Effector memory CD4-positive, alpha-beta T cell (primary cell): ENCODE results near the gene RFWD3.
A peak's percentile ranks its signal among the peaks of the same experiment; 100 is the strongest.

Source experiments
- DNase-seq, 3 donors: peaks; one replicate each; pipeline ENCODE4 v3.0.0-alpha.2; 2020
- H3K27ac ChIP-seq: 2 replicates; pipeline ENCODE4 v1.7.0; 2013; ENCODE audit warnings: mild to moderate bottlenecking, low read length, moderate library complexity; ENCODE audit not compliant: insufficient read depth, poor library complexity, severe bottlenecking
- H3K27me3 ChIP-seq: replicated peaks from 2 replicates; pipeline ENCODE4 v1.7.0; 2013; ENCODE audit warnings: mild to moderate bottlenecking, low read length; ENCODE audit not compliant: insufficient read depth, control insufficient read depth, poor library complexity, severe bottlenecking
- H3K36me3 ChIP-seq: 2 replicates; pipeline ENCODE4 v1.7.0; 2013; ENCODE audit warnings: mild to moderate bottlenecking, low read length, moderate library complexity; ENCODE audit not compliant: control insufficient read depth, insufficient read depth
- H3K4me1 ChIP-seq: 2 replicates; pipeline ENCODE4 v1.7.0; 2013; ENCODE audit warnings: low read length, mild to moderate bottlenecking; ENCODE audit not compliant: control insufficient read depth, insufficient read depth, poor library complexity, severe bottlenecking
- H3K4me3 ChIP-seq: 2 replicates; pipeline ENCODE4 v1.7.0; 2013; ENCODE audit warnings: low read length, low read depth, mild to moderate bottlenecking; ENCODE audit not compliant: insufficient read depth, poor library complexity, severe bottlenecking
- H3K9me3 ChIP-seq: 2 replicates; pipeline ENCODE4 v1.7.0; 2013; ENCODE audit warnings: mild to moderate bottlenecking, low read length, moderate library complexity; ENCODE audit not compliant: control insufficient read depth

The RFWD3 gene

DNA sequence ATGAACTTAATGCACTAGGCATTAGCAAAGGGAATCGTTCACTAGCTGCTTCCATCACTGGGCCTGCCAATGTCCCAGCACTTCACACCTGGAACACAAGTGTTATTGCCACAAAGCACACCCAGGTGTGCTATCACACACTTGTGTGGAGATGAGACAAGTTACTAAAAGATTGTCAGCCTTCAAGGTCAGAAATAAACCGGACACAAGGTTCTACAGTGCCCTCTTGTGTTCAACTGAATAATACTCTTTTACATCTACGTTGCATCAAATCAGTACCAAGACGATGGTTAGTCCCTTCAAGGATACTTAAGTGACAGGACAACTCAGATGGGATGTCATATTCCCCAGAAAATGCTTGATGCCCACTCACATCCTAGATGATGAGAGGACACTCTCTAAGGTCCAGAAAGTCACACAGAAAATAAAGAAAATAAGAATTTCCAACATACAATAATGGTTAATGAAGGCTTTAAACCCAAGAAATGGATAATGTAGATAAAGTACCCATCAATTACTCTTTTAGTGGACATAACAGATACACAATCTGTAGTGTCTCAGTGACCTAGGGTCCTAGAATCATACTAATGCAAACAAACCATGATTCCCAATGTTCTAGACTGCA lies 43.4 kb downstream of the RFWD3 start:
- peaks cover 44% of the 10 kb centered on the region for H3K36me3 ChIP-seq
- no peak for DNase-seq

DNA sequence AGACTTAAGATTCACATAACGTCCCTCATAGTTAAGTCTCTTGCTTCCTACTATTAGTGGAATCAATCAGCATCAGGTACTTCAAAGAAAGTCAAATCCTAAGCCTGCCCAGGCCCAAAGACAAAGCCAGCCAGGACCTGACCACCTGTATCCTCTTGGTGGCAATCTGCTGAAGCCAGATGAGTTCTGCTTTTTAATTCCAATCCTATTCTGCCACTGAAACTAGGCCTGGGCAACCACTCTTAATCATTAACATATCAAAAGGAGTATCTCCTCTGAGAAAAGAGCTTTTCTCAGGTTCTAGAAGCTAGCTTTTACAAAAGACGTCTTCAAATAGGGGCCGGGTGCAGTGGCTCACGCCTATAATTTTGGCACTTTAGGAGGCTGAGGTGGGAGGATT lies 44.7 kb downstream of the RFWD3 start:
- peaks cover 31% of the 10 kb centered on the region for H3K36me3 ChIP-seq

More for the DNA sequence above, 43.4 kb downstream of the RFWD3 start:
- H3K4me1 ChIP-seq: no peaks in the 10 kb centered on the region
- no peaks in the 10 kb centered on the region for H3K9me3 ChIP-seq
- H3K4me3 ChIP-seq: no peak overlapping the region
- no peaks in the 10 kb centered on the region for H3K27me3 ChIP-seq
- no peak overlapping the region for H3K27ac ChIP-seq

DNA sequence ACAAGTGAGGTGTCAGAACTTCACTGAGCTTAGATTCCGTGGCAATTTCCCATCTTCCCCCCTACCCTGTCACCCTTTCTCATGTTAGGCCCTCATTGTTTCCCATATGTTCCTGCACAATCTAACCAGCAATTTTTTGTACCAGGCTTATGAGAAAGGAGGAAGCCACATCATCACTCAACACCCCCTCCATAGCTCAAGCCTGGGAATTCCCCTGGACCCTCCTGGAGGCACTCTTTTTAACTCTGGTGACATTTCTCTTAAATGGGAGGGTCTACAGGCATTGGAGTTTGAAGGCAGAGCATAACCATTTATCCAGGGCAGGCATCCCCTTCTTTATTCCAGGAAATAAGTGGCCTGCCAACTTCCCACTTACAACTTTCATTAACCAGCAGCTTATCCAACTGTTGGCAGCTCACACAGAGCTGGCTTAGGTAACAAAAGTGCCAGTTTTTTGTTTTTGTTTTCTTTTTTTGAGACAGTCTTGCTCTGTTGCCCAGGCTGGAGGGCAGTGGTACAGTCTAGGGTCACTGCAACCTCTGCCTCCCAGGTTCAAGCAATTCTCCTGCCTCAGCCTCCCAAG lies 49.4 kb downstream of the RFWD3 start:
- Histone ChIP-seq H3K27me3 (no peaks in the 10 kb centered on the region), H3K36me3 (no peaks in the 10 kb centered on the region), H3K4me1 (no peaks in the 10 kb centered on the region), H3K9me3 (no peaks in the 10 kb centered on the region), H3K27ac (no peak overlapping the region), H3K4me3 (no peak overlapping the region)
- no peak for DNase-seq

More for the DNA sequence above, 44.7 kb downstream of the RFWD3 start:
- no peaks in the 10 kb centered on the region for H3K27me3 ChIP-seq
- no peak overlapping the region for H3K4me3 ChIP-seq
- no peaks in the 10 kb centered on the region for H3K9me3 ChIP-seq
- H3K27ac ChIP-seq: no peak overlapping the region
- no peak for DNase-seq
- H3K4me1 ChIP-seq: no peaks in the 10 kb centered on the region

DNA sequence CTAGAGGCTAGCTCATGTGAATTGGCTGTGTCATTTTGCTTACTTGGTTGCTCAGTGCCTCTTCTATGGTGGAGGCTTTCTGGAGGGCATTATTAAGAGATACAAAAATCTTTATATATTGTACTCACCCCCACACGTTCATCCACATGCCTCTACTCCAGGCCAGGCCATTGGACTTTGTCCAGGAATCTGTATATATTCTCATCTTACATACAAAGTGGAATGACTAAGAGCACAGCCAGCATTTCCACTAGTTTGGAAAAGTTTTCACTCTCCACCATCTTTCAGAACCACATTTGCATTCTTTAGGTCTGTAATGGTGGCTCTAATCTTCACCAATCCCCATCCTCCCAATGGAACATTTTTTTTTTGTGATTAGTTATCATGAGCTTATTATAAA lies 55.0 kb downstream of the RFWD3 start:
- Histone ChIP-seq H3K27me3 (no peaks in the 10 kb centered on the region), H3K4me3 (no peak overlapping the region), H3K36me3 (no peaks in the 10 kb centered on the region), H3K27ac (no peak overlapping the region), H3K4me1 (peaks cover 18% of the 10 kb centered on the region), H3K9me3 (no peaks in the 10 kb centered on the region)
- DNase-seq: no peak

DNA sequence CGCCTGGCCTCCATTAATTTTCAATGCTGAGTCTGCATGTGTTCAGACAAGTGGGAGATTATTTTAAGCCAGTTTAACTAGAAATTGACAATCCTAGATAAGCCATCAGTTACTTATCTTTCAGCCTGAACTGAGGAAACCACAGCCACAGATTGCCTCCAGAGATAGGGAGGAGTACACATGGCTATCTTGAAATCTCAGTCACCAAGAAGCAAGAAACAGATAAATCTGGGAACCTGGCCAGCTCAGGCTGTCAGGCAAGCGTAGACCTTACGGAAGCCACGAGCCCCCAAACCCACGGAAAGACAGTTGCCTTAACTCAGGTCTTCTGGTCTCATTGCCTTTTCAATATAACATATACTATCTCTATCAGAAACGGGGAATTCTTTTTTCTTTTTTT lies 57.7 kb downstream of the RFWD3 start:
- Histone ChIP-seq H3K27ac (no peak overlapping the region), H3K4me1 (peaks cover 18% of the 10 kb centered on the region), H3K4me3 (no peak overlapping the region), H3K9me3 (no peaks in the 10 kb centered on the region), H3K36me3 (no peaks in the 10 kb centered on the region), H3K27me3 (no peaks in the 10 kb centered on the region)
- peak; percentile 51 to 72 (median 68) for DNase-seq

DNA sequence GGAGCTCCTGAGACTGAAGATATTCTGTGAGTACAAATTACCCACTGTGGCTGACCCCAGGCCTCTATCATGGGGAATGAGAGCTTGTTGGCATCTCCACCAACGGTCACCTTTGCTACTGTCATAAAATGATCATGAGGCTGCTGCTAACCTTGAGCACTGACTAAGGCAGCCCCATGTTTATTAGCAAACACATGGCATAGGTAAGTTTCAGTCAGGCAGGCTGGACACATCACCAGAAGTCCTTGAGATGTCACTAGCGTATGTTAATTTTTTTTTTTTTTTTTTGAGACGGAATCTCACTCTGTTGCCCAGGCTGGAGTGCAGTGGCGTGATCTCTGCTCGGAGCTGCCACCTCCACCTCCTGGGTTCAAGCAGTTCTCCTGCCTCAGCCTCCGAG lies 58.3 kb downstream of the RFWD3 start:
- peaks cover 18% of the 10 kb centered on the region for H3K4me1 ChIP-seq
- no peaks in the 10 kb centered on the region for H3K36me3 ChIP-seq
- no peaks in the 10 kb centered on the region for H3K9me3 ChIP-seq
- H3K27ac ChIP-seq: no peak overlapping the region
- no peak for DNase-seq
- H3K27me3 ChIP-seq: no peaks in the 10 kb centered on the region
- no peak overlapping the region for H3K4me3 ChIP-seq

DNA sequence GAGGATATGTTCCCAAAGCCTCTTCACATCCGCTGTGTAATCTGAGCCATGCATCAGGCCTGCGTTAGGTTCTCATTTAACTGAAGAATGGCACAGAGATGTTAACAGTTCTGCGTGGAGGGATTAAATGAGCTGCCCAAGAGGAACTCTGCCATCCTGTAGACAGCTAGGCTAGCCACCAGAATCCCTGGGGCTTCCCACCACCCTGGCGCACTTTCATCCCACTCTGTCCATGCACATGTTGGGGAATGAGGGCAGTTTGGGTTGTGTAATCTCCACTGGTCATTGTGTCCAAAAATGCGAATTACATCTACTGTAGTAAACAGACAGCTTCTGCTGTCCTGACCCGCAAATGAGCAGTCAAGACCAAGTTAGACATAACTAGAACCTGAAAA lies 58.7 kb downstream of the RFWD3 start:
- Histone ChIP-seq H3K9me3 (no peaks in the 10 kb centered on the region), H3K4me3 (no peak overlapping the region), H3K27me3 (no peaks in the 10 kb centered on the region), H3K27ac (no peak overlapping the region), H3K36me3 (no peaks in the 10 kb centered on the region), H3K4me1 (peaks cover 18% of the 10 kb centered on the region)
- DNase-seq: no peak

DNA sequence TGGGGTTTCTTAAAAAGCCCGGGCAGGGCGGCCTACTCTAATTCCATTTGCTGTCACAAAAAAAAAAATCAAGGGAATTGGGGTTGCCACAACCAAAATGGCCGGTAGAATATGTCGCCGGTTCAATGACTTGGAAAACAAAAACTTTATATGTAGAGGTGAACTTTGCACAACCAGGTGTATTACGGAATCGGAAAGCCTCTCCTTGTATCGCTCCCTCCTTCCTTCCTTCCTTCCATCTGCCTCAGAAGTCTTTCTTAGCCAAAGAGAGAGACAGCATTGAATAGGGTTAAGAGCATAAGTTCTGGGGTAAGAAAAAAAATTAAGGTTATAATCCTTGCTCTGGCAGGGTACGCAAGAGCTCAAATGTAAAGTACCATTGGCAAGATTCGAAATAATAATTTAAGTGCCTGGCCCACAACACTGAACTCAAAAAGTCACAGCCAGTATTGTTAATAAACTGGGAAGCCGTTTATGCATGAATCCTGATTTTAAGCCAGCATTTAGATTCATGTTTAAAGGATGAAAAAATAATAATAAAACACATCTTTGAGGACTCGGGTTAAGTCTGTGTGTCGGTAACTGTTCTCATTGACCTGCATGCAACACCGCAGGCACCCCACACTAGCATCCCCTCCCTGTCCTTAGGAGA lies 59.2 kb downstream of the RFWD3 start:
- peaks cover 22% of the 10 kb centered on the region for H3K4me1 ChIP-seq
- peak overlapping the region; percentile 86 for H3K27ac ChIP-seq
- no peaks in the 10 kb centered on the region for H3K9me3 ChIP-seq
- no peaks in the 10 kb centered on the region for H3K27me3 ChIP-seq
- no peaks in the 10 kb centered on the region for H3K36me3 ChIP-seq
- no peak for DNase-seq
- H3K4me3 ChIP-seq: peak overlapping the region; percentile 86

DNA sequence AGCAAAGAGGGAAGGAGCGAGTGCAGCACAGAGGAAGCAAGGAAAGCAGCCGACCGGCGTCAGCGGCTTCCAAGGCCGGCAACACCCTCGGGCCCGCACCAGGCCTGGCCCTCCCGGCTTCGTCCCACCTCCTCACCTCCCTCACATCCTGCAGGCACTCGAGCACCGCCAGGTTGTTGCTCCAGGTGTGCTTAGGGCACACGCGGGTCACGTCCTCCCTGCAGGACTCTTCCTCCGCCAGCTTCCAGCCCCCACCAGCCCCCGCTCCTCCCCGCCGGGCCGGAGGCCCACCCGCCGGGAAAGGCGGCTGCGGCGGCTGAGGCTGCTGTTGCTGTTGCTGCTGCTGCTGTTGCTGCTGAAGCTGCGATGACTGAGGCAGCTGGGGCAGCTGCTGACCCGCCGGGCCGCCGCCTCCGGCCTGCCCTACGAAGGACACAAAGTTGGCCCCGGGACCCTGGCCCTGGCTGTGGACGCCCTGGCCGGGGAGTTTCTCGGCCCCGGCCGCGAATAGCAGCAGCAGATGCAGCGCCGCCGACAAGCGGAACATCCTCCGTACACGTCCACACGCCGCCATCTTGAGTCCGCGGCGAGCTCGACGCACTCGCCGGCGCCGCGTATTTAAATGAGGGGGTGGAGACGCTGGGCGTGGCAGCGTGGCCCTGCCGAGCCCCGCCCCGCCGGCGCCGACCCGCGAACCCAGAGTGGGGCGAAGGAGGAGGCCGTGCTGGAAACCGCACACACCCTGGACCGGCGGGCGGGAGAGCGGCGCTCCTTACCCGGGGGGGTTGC lies 60.0 kb downstream of the RFWD3 start, which contains the start of gene GLG1:
GLG1 (minus strand) TSS at position 594 of the 789 bp plus-strand sequence; CDS start at position 574, 20 bp downstream.
- Histone ChIP-seq H3K36me3 (no peaks in the 10 kb centered on the region), H3K9me3 (no peaks in the 10 kb centered on the region), H3K27ac (peak within 1 kb of the TSS; percentile 86), H3K4me3 (peak within 1 kb of the TSS; percentile 86), H3K4me1 (peaks cover 29% of the 10 kb centered on the region), H3K27me3 (no peaks in the 10 kb centered on the region)
- peak; percentile 83 to 86 (median 84) for DNase-seq
